ENCODE results near the gene ZDHHC8. TPM values are rescaled to one million over a fixed set of nuclear protein-coding genes. Genes with fewer than 3 reads are reported as not detected.

ZDHHC8 gene
- total and polyA plus RNA-seq, 11 donors, result 15.7 to 45.2 (median 38.2) TPM

- Histone ChIP-seq H3K27me3 (no peaks in the 10 kb centered on the region), H3K4me1 (peaks cover 0 to 13% (median 3%) of the 10 kb centered on the region in 12 donors), H3K36me3 (peaks cover 6 to 100% (median 100%) of the 10 kb centered on the region in 9 donors), H3K9me3 (peaks cover 0 to 11% (median 0%) of the 10 kb centered on the region in 12 donors), H3K4me3 (no peak overlapping the region), H3K27ac (peak overlapping the region in 2 of 12 donors; percentile 9 to 73)
- peak in 2 of 5 donors; percentile 15 to 17 for DNase-seq
- intact Hi-C loops (cut with DNase I), result loop anchor here in 1 of 10 donors (5.0 kb wide), 1 partner anchor 70 kb away; the partner anchor contains the start of gene TANGO2
- WGBS, 4 donors, result 91 to 94% (median 93%) methylated on average over 11 of the region's 11 CpGs
- TF ChIP-seq POLR2A (IDR thresholded peaks at IDR 0.05), result no peak
- TF ChIP-seq CTCF (IDR thresholded peaks at IDR 0.05), result no peak
- no peak for ATAC-seq
Measured at GRCh38 chr22:20092477-20092854, 39.1 kb upstream of the ZDHHC8 start.

GRCh38 chr22:20093418-20094196 lies 38.0 kb upstream of the ZDHHC8 start:
- H3K4me1 ChIP-seq, result peaks cover 0 to 13% (median 3%) of the 10 kb centered on the region in 12 donors
- H3K9me3 ChIP-seq, result peaks cover 0 to 11% (median 0%) of the 10 kb centered on the region in 12 donors
- DNase-seq (peak in 4 of 5 donors; percentile 73 to 89 (median 82)), ATAC-seq (peak; percentile 98 to 99 (median 99))
- no peaks in the 10 kb centered on the region for H3K27me3 ChIP-seq
- peaks cover 6 to 100% (median 100%) of the 10 kb centered on the region in 9 donors for H3K36me3 ChIP-seq
- WGBS, 4 donors, result 67 to 86% (median 77%) methylated on average over 13 of the region's 13 CpGs
- intact Hi-C loops (cut with DNase I), result loop anchor here in 1 of 10 donors (5.0 kb wide), 1 partner anchor 71 kb away; the partner anchor contains the start of gene TANGO2
- no peak overlapping the region for H3K4me3 ChIP-seq
- TF ChIP-seq CTCF (IDR thresholded peaks at IDR 0.05) (no peak), POLR2A (IDR thresholded peaks at IDR 0.05) (no peak)
- H3K27ac ChIP-seq, result peak overlapping the region in 10 of 12 donors; percentile 9 to 73 (median 46)

GRCh38 chr22:20094197-20094807 lies 37.3 kb upstream of the ZDHHC8 start:
- TF ChIP-seq POLR2A (IDR thresholded peaks at IDR 0.05), result no peak
- TF ChIP-seq CTCF (IDR thresholded peaks at IDR 0.05), result no peak
- peak overlapping the region in 5 of 12 donors; percentile 43 to 73 (median 51) for H3K27ac ChIP-seq

GRCh38 chr22:20095521-20095920 lies 36.1 kb upstream of the ZDHHC8 start:
- Histone ChIP-seq H3K4me3 (no peak overlapping the region), H3K4me1 (peaks cover 0 to 13% (median 3%) of the 10 kb centered on the region in 12 donors), H3K27me3 (no peaks in the 10 kb centered on the region), H3K27ac (no peak overlapping the region), H3K36me3 (peaks cover 3 to 100% (median 100%) of the 10 kb centered on the region in 9 donors), H3K9me3 (peaks cover 0 to 11% (median 0%) of the 10 kb centered on the region in 12 donors)
- 95 to 99% (median 96%) methylated on average over 4 of the region's 4 CpGs for WGBS, 4 donors
- TF ChIP-seq POLR2A (IDR thresholded peaks at IDR 0.05), result no peak
- no peak for TF ChIP-seq CTCF (IDR thresholded peaks at IDR 0.05)
- intact Hi-C loops (cut with DNase I), result no loop called here
- DNase-seq, result no peak
- no peak for ATAC-seq

More at GRCh38 chr22:20094197-20094807, 37.3 kb upstream of the ZDHHC8 start:
- Histone ChIP-seq H3K4me1 (peaks cover 0 to 13% (median 3%) of the 10 kb centered on the region in 12 donors), H3K4me3 (no peak overlapping the region), H3K9me3 (peaks cover 0 to 11% (median 0%) of the 10 kb centered on the region in 12 donors), H3K36me3 (peaks cover 6 to 100% (median 100%) of the 10 kb centered on the region in 9 donors), H3K27me3 (no peaks in the 10 kb centered on the region)
- ATAC-seq (peak in 1 of 4 donors; percentile 3), DNase-seq (peak in 2 of 5 donors; percentile 11 to 13)
- WGBS, 4 donors, result 92 to 93% (median 93%) methylated on average over 15 of the region's 15 CpGs
- intact Hi-C loops (cut with DNase I), result loop anchor here in 1 of 10 donors (5.0 kb wide), 1 partner anchor 72 kb away; the partner anchor contains the start of gene TANGO2
